WTC11 (cell line): Measurements from ENCODE around the gene TMCO1.

Experiments used
- FOXK1 ChIP-seq: sonication (generic); formaldehyde crosslinking; IDR thresholded peaks from 2 replicates; pipeline ENCODE4 v1.8.0; 2022; ENCODE audit warnings: mild to moderate bottlenecking, moderate library complexity, missing genetic modification reagents
- GTF2I ChIP-seq: fragments of 250-450 bp; sonication (Bioruptor Pico); conservative IDR thresholded peaks from 2 replicates; pipeline ENCODE4 v1.4.0; 2021; ENCODE audit warnings: mild to moderate bottlenecking
- SP1 ChIP-seq: sonication (generic); formaldehyde crosslinking; conservative IDR thresholded peaks from 2 replicates; pipeline ENCODE4 v1.8.1; 2022; ENCODE audit warnings: missing genetic modification reagents
- TF ChIP-seq, protein P1 (sequence below): fragments of 200-600 bp; IDR thresholded peaks from 2 replicates; pipeline ENCODE4 v1.8.0; 2022; ENCODE audit warnings: antibody characterized with exemption

DNA sequence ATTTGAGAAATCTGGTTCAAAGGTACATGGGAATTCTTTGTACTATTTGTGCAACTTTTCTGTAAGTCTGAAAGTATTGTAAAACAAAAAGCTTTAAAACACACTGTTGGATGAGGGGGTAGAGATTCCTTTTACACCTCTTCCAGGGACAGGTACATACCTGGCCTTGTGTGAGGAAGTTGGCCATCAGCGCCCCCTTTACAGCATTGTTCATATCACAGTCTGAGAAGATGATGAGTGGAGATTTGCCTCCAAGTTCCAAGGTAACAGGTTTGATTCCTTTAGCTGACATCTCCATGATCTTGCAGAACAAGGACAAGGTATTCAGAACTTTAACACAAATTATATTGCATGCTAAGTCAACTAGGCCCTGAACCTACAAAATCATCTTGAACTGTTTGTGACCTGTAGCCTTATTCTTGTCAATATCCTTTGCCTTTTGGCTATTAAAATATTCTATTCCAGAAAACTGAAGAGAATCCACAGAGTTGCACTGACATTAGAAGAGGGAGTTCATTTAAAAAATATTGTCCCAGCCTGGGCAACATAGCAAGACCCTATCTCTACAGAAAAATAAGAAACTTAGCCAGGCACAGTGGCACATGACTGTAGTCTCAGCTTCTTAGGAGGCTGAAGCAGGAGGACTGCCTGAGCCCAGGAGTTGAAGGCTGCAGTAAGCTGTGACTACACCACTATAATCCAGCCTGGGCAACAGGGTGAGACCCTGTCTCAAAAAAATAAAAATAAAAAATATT, 89.2 kb downstream of the TMCO1 start:
- TF ChIP-seq FOXK1 (CRISPR knock-in tag) = no peak
- no peak for TF ChIP-seq GTF2I (CRISPR knock-in tag)
- TF ChIP-seq, protein P1, sequence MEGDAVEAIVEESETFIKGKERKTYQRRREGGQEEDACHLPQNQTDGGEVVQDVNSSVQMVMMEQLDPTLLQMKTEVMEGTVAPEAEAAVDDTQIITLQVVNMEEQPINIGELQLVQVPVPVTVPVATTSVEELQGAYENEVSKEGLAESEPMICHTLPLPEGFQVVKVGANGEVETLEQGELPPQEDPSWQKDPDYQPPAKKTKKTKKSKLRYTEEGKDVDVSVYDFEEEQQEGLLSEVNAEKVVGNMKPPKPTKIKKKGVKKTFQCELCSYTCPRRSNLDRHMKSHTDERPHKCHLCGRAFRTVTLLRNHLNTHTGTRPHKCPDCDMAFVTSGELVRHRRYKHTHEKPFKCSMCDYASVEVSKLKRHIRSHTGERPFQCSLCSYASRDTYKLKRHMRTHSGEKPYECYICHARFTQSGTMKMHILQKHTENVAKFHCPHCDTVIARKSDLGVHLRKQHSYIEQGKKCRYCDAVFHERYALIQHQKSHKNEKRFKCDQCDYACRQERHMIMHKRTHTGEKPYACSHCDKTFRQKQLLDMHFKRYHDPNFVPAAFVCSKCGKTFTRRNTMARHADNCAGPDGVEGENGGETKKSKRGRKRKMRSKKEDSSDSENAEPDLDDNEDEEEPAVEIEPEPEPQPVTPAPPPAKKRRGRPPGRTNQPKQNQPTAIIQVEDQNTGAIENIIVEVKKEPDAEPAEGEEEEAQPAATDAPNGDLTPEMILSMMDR = no peak
- TF ChIP-seq SP1 (CRISPR knock-in tag) = no peak
